ENCODE measurements around the gene MRFAP1L1.
"Not testable (repeated sequence)": the region's sequence is repeated elsewhere in the genome, so short reads cannot be mapped to it uniquely, and the experiment has no call there.

Gene MRFAP1L1

GRCh38 chr4:6728320-6729029 is 18.8 kb upstream of the MRFAP1L1 start:
- no peaks in the 10 kb centered on the region for H3F3A ChIP-seq (ENCODE audit: control insufficient read depth, insufficient read depth)
- H3K4me2 ChIP-seq (ENCODE audit: low read length): no peak overlapping the region
- no peaks in the 10 kb centered on the region for H4K20me1 ChIP-seq (ENCODE audit: control insufficient read depth, insufficient read depth, low read depth, low read length)
- no peaks in the 10 kb centered on the region for H3K9me2 ChIP-seq (replicated peaks; ENCODE audit: control insufficient read depth, low read length)
- H3K27ac ChIP-seq (ENCODE audit: low read depth, low read length): no peak overlapping the region
- no peaks in the 10 kb centered on the region for H3K36me3 ChIP-seq (ENCODE audit: control insufficient read depth, low read length)
- H3K9me3 ChIP-seq (ENCODE audit: control insufficient read depth, insufficient read depth, low read length): peaks cover 7% of the 10 kb centered on the region; the same call in 1 of the 2 replicates
- H3K4me1 ChIP-seq (ENCODE audit: control insufficient read depth, low read length): no peaks in the 10 kb centered on the region
- H3K4me3 ChIP-seq (ENCODE audit: low read length): no peak overlapping the region
- no peaks in the 10 kb centered on the region for H3K79me2 ChIP-seq (ENCODE audit: control insufficient read depth, low read length)
- TF ChIP-seq CTCF (IDR thresholded peaks at IDR 0.05; ENCODE audit: low read depth, low read length, poor library complexity, severe bottlenecking) (no peak), EZH2phosphoT487 (IDR thresholded peaks at IDR 0.05; ENCODE audit: borderline replicate concordance, low read length) (no peak)
- no peaks in the 10 kb centered on the region for H3K27me3 ChIP-seq (ENCODE audit: control insufficient read depth, low read length)

- Histone ChIP-seq H3K4me1 (ENCODE audit: control insufficient read depth, low read length) (no peaks in the 10 kb centered on the region), H3K79me2 (ENCODE audit: control insufficient read depth, low read length) (no peaks in the 10 kb centered on the region), H3K27ac (ENCODE audit: low read depth, low read length) (no peak overlapping the region), H3K36me3 (ENCODE audit: control insufficient read depth, low read length) (no peaks in the 10 kb centered on the region), H3K4me2 (ENCODE audit: low read length) (no peak overlapping the region), H4K20me1 (ENCODE audit: control insufficient read depth, insufficient read depth, low read depth, low read length) (no peaks in the 10 kb centered on the region), H3K9me3 (ENCODE audit: control insufficient read depth, insufficient read depth, low read length) (peaks cover 7% of the 10 kb centered on the region; the same call in 1 of the 2 replicates), H3K27me3 (ENCODE audit: control insufficient read depth, low read length) (no peaks in the 10 kb centered on the region), H3K4me3 (ENCODE audit: low read length) (no peak overlapping the region), H3K9me2 (replicated peaks; ENCODE audit: control insufficient read depth, low read length) (no peaks in the 10 kb centered on the region), H3F3A (ENCODE audit: control insufficient read depth, insufficient read depth) (no peaks in the 10 kb centered on the region)
- TF ChIP-seq EZH2phosphoT487 (IDR thresholded peaks at IDR 0.05; ENCODE audit: borderline replicate concordance, low read length) (no peak), CTCF (IDR thresholded peaks at IDR 0.05; ENCODE audit: low read depth, low read length, poor library complexity, severe bottlenecking) (no peak)
These were observed 18.2 kb upstream of the MRFAP1L1 start for GRCh38 chr4:6727943-6728250.

GRCh38 chr4:6727081-6727942 is 17.6 kb upstream of the MRFAP1L1 start:
- TF ChIP-seq EZH2phosphoT487 (IDR thresholded peaks at IDR 0.05; ENCODE audit: borderline replicate concordance, low read length) (no peak), CTCF (IDR thresholded peaks at IDR 0.05; ENCODE audit: low read depth, low read length, poor library complexity, severe bottlenecking) (no peak)
- Histone ChIP-seq H3K27ac (ENCODE audit: low read depth, low read length) (no peak overlapping the region), H3K9me2 (replicated peaks; ENCODE audit: control insufficient read depth, low read length) (no peaks in the 10 kb centered on the region), H3K36me3 (ENCODE audit: control insufficient read depth, low read length) (no peaks in the 10 kb centered on the region), H3K4me3 (ENCODE audit: low read length) (no peak overlapping the region), H3F3A (ENCODE audit: control insufficient read depth, insufficient read depth) (no peaks in the 10 kb centered on the region), H3K27me3 (ENCODE audit: control insufficient read depth, low read length) (no peaks in the 10 kb centered on the region), H3K9me3 (ENCODE audit: control insufficient read depth, insufficient read depth, low read length) (peaks cover 7% of the 10 kb centered on the region; the same call in 1 of the 2 replicates), H3K79me2 (ENCODE audit: control insufficient read depth, low read length) (no peaks in the 10 kb centered on the region), H3K4me2 (ENCODE audit: low read length) (no peak overlapping the region), H3K4me1 (ENCODE audit: control insufficient read depth, low read length) (no peaks in the 10 kb centered on the region), H4K20me1 (ENCODE audit: control insufficient read depth, insufficient read depth, low read depth, low read length) (no peaks in the 10 kb centered on the region)

- H4K20me1 ChIP-seq (ENCODE audit: control insufficient read depth, insufficient read depth, low read depth, low read length); H3K79me2 ChIP-seq (ENCODE audit: control insufficient read depth, low read length); H3K9me3 ChIP-seq (ENCODE audit: control insufficient read depth, insufficient read depth, low read length); H3K27ac ChIP-seq (ENCODE audit: low read depth, low read length); H3K27me3 ChIP-seq (ENCODE audit: control insufficient read depth, low read length); H3K4me2 ChIP-seq (ENCODE audit: low read length); H3F3A ChIP-seq (ENCODE audit: control insufficient read depth, insufficient read depth); H3K9me2 ChIP-seq (replicated peaks; ENCODE audit: control insufficient read depth, low read length); H3K4me1 ChIP-seq (ENCODE audit: control insufficient read depth, low read length); H3K4me3 ChIP-seq (ENCODE audit: low read length); H3K36me3 ChIP-seq (ENCODE audit: control insufficient read depth, low read length): not testable (repeated sequence)
These were observed 15.8 kb upstream of the MRFAP1L1 start for GRCh38 chr4:6725427-6725961.

All from DOHH2 (cell line).